NCI-H446 treated with DMSO at 0.1 percent for 48 hours (cell line): ENCODE measurements around the gene MTHFR.

Experiments
- DNase-seq: peaks from one replicate; lab custom pipeline; 2025; lab: John Stamatoyannopoulos, UW

Gene MTHFR

GRCh38 chr1:11782127-11782708 lies 23.5 kb downstream of the MTHFR start:
- DNase-seq: no peak

DNA sequence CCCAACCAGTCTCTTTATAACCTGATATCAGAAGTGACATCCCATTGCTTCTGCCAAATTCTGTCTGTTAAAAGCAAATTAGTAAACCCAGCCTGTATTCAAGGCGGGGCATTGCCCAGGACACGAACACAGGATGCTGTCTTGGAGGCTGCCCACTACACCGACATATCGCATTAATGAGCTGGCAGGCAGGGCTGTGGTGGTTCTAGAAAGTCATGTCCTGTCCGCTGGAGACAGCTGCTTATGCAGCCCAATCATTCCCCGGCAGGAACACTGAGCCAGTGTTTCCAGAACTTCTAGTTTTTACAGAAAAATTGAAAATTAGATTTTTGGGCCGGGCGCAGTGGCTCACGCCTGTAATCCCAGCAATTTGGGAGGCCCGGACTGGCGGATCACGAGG lies 24.5 kb downstream of the MTHFR start:
- no peak for DNase-seq

GRCh38 chr1:11780380-11781147 lies 25.2 kb downstream of the MTHFR start:
- DNase-seq: no peak

DNA sequence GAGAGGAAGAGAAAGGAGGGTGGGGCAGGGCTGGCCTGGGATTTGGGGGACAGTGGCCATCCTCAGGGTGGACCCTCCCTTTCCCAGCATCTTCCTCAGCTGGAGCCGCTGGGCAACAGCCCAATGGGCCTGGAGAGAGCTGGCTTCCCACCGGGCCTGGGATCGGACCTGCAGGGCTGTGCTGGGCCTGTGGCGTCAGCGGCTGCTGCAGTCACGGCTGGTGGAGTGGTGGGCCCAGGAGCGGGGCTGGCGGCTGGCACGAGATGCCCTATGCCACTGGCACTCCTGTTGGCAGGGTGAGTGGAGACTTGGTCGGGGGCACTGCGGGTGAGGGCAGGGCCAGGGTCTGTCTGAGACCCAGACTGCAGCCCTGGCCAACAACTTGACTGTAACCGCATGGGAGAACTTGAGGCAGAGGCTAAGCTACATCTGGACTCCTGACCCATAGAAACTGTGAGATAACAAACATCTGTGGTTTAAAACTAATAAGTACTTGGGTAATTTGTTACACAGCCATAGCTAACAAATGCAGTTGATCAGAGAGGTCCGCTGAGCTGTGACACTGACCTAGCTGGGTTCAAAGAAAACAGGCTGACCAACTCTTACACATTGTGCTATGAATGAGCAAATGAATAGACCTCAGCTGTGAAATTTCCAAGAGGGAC lies 25.9 kb downstream of the MTHFR start:
- DNase-seq: no peak

DNA sequence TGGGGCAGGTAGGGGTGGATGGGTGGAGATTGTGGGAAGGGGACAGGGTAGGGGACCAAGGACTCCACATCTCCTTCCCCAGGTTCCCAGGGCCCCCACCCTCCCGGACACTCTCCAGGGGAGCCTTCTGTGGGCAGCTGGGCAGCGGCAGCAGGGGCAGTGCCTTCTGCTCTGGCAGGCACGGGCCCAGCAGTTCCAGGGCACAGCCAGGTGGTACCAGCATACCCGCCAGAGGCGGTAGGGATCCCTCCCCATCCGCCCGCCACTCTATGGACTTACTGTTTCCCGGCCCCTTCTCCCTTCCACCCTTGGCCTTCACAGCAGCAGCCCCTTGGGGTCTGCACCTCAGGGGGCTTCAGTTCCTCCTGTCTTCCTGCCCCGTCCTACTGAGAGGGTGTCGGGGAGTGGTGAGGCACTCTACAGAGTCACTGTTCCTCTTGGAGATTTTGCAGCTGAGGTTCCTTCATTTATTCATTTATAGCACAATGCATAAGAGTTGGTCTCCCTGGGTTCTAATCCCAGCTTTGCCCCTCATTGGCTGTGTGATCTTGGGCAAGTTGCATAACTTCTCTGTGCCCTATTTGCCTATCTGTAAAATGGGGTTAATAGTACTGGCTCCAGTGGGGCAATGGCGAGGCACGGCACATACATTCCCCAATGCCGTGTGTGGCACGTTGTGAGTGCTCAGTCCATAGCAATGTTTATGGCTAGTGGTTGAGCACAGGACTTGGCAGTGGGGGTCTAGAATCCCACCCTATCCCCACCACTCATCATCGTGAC lies 26.7 kb downstream of the MTHFR start:
- no peak for DNase-seq

GRCh38 chr1:11778336-11778735 lies 27.4 kb downstream of the MTHFR start:
- DNase-seq: no peak

DNA sequence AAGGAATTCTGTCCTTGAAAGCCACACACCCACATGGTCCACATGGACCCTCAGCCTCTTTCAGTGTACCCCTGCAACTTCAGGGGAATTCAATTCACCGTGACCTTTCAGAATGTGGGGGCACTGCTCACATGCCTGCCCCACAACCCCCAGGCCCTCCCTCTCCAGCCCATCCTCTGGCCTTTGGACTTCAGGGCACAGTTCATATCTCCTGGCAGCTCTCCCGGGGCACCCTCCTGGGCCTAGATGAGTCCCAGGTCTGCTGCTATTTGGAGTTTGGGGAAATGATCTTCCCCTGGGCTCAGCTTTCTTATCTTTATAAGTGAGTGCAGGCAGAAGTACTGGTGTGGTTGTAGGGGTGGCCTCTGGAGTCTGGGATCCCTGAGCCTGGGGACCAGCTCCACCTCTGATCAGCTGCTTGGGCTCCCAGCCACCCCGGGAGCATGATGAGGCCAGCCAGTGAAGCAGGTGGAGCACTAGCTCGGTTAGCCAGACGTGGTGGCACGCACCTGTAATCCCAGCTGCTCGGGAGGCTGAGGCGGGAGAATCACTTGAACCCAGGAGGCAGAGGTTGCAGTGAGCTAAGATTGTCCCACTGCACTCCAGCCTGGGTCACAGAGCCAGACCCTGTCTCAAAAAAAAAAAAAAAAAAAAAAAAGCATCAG lies 28.0 kb downstream of the MTHFR start:
- DNase-seq: no peak

- no peak for DNase-seq
These were observed 31.0 kb downstream of the MTHFR start for GRCh38 chr1:11774753-11775152.

DNA sequence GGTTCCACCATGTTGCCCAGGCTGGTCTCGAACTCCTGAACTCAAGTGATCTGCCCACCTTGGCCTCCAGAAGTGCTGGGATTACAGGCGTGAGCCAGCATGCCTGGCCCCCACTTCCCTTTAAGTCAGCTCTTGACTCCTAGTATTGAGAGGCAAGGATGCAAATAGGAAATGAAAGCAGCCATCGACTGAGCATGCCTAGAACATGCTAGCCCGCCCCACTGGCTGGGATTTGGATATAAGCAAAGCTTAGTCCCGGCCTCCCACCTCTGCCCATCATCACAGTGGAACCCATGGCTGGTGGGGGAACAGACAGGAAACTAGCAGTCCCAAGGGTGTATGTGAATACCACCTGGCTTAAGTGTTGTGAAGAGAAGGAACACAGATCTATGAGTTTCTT lies 33.3 kb downstream of the MTHFR start:
- no peak for DNase-seq

DNA sequence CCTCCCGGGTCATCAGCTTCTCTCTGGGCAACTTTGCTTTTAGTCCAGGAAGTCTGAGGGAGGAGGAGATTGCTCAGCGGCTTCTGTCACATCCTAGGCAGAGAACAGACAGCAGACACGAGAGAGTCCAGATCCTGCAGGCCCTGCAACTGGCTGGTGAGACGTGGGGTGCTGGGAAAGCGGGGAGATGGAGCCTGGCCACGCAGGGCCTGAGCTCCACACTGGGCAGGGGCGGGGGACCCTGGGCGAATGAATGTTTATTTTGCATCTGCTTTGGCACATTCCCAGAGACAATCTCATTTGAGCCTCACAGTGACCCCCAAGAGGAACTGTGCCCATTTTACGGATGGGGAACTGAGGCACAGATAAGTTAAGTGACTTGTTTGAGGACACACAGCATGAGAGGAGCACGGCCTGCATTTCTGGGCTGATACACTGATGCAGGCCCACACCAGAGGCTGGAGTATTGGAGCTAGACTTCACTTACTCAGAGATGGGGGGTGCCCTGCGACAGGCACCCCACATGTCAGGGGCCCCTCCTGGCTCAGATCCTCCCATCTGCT lies 34.2 kb downstream of the MTHFR start:
- no peak for DNase-seq

- DNase-seq: no peak
These were observed 35.8 kb downstream of the MTHFR start for GRCh38 chr1:11770011-11770410.

DNA sequence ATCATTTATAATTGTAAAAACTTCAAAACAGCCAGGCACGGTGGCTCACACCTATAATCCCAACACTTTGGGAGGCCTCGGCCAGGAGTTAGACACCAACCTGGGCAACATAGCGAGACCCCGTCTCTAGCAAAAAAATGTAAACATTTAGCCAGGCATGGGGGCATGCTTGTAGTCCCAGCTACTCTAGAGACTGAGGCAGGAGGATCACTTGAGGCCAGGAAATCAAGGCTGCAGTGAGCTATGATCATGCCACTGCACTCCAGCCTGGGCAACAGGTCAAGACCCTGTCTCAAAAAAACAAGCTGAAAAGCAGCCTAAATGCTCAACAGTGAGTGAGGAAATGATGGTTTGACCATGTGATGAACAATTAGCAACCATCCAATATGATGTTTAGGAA lies 36.5 kb downstream of the MTHFR start:
- DNase-seq: no peak

- no peak for DNase-seq
These were observed 36.9 kb downstream of the MTHFR start for GRCh38 chr1:11768821-11769220.

DNA sequence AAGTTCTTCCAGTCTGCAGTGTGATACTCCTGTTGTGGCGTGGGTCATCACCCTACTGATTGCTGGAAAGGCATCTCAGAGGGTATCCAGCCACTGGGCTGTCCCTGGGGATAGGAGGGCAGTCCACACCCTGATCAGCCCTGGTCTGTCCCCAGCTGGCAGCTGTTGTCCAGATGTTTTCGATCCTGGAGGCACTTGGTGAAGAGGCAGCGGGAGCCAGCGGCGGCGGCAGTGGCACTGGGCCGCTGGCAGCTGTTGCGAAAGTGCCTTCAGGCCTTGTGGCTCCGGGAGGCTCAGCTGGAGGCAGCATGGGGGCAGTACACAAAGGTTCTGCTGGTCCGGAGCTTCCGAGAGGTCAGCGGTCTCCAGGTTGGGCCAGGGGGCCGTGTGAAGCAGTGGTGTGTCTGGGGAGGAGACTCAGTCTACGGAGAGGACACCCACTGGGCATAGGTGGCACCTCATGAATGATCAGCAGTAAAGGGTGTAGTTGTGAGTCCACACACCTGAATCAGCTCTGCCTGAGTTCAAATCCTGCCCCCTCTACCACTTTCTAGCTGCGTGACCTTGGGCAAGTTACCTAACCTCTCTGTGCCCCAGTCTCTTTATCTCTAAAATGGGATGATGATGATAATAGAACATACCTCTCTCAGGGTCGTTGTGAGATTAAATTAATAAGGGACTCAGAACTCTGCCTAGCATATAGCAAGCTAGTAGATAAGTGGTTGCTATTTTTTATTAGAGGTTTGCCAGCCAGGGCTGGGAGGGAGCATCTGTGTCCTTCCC lies 37.7 kb downstream of the MTHFR start:
- DNase-seq: no peak

- DNase-seq: no peak
These were observed 39.4 kb downstream of the MTHFR start for GRCh38 chr1:11766429-11766776.

- no peak for DNase-seq
These were observed 39.9 kb downstream of the MTHFR start for GRCh38 chr1:11765661-11766428.

GRCh38 chr1:11764519-11764918 lies 41.2 kb downstream of the MTHFR start:
- no peak for DNase-seq

DNA sequence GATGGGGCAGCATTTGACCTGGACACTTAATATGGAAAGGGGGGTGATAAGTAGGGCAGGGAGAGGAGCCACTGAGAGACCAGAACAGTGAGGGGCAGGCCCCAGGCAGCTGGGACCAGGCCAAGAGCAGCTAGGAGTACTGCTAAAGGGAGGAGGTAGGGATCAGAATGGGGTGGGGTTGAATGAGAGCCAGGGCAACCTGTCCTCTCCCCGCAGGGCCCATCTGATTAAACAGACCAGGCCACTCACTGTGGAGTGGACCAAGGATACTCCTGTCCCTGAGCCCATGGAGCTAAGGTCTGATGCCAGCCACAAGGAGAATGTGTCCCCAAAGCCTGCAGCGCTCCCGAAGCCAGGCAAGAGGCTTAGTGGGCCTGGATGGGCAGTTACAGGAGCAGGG lies 41.6 kb downstream of the MTHFR start:
- DNase-seq: no peak

DNA sequence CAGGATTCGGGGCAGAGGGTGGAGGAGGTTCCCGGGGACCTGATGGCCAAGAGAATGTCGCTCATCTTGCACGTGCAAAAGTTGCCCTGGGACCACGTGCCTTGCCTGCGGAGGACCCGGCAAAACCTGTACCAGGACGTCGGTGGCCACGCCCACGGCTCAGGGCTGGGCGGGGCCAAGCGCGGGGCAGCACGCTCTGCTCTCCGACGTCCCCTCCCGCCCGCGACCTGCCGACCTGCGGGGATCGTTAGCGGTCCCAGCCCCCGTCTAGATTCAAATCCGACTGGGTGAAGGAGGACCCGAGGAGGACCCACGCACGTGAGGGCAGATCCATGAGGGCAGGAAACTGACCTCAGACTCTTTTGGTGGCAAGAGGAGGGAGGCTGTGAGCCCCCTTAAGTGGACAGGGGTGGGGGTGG lies 43.8 kb downstream of the MTHFR start, which contains the start of gene C1orf167:
TSS of gene C1orf167 (plus strand) at position 206 of the 419 bp plus-strand sequence. CDS start 2,208 bp downstream, outside the sequence.
- no peak for DNase-seq

DNA sequence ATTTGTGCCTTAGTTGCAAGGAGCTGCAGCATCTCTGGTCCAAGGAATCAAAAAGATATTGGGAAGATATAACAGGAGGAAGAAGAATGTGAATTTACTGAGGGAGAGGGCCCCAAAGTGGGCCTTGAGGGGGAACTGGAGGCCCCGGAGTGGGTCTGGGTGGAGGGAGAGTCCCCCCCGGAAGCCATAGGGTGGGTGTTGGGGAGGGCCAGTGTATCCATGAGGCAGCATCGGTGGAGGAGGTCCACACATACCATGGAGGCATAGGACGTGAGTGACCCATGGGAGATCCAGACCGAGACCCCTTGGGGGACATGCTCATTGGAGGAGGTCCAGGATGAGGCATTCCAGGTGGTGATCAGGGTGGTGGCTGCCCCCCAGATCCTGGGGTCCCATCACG lies 44.5 kb downstream of the MTHFR start:
- DNase-seq: no peak
